NCI-H2227 treated with DMSO at 0.1 percent for 48 hours (cell line): Measurements from ENCODE around the gene NOBOX.
"Not testable (repeated sequence)": the region's sequence is repeated elsewhere in the genome, so short reads cannot be mapped to it uniquely, and the experiment has no call there.

Source experiments
- DNase-seq: peaks from one replicate; lab custom pipeline; 2025; lab: John Stamatoyannopoulos, UW

The NOBOX gene

GRCh38 chr7:144391823-144392255 lies 11.7 kb downstream of the NOBOX start:
- DNase-seq: peak; percentile 7

- DNase-seq: no peak
Measured at GRCh38 chr7:144391014-144391413, 12.5 kb downstream of the NOBOX start.

GRCh38 chr7:144390481-144390880 lies 13.0 kb downstream of the NOBOX start:
- DNase-seq: no peak

GRCh38 chr7:144388950-144389349 lies 14.5 kb downstream of the NOBOX start:
- no peak for DNase-seq

GRCh38 chr7:144386741-144387140 lies 16.8 kb downstream of the NOBOX start:
- no peak for DNase-seq

GRCh38 chr7:144384555-144385245 lies 18.8 kb downstream of the NOBOX start:
- no peak for DNase-seq

GRCh38 chr7:144384071-144384470 lies 19.4 kb downstream of the NOBOX start:
- no peak for DNase-seq

GRCh38 chr7:144379776-144380384 lies 23.6 kb downstream of the NOBOX start:
- DNase-seq: no peak

GRCh38 chr7:144378651-144379050 lies 24.8 kb downstream of the NOBOX start:
- no peak for DNase-seq

GRCh38 chr7:144369221-144369620 lies 34.3 kb downstream of the NOBOX start:
- not testable (repeated sequence) for DNase-seq

GRCh38 chr7:144367250-144367649 lies 36.2 kb downstream of the NOBOX start:
- not testable (repeated sequence) for DNase-seq

GRCh38 chr7:144365523-144365922 lies 38.0 kb downstream of the NOBOX start:
- not testable (repeated sequence) for DNase-seq

GRCh38 chr7:144362061-144362460 lies 41.4 kb downstream of the NOBOX start:
- not testable (repeated sequence) for DNase-seq

GRCh38 chr7:144356860-144357259 lies 46.6 kb downstream of the NOBOX start:
- not testable (repeated sequence) for DNase-seq

GRCh38 chr7:144356185-144356584 lies 47.3 kb downstream of the NOBOX start:
- DNase-seq: not testable (repeated sequence)

- not testable (repeated sequence) for DNase-seq
Measured at GRCh38 chr7:144355176-144355822, 48.2 kb downstream of the NOBOX start, which contains the start of gene ARHGEF5. Gene ARHGEF5 (plus strand): TSS chr7:144355402. CDS start chr7:144362670, 7,268 bp downstream.

- not testable (repeated sequence) for DNase-seq
Measured at GRCh38 chr7:144351667-144352066, 51.8 kb downstream of the NOBOX start.

GRCh38 chr7:144348625-144349024 lies 54.9 kb downstream of the NOBOX start:
- DNase-seq: not testable (repeated sequence)
